ENCODE measurements around the gene RAI14.

- TF ChIP-seq, protein P1, sequence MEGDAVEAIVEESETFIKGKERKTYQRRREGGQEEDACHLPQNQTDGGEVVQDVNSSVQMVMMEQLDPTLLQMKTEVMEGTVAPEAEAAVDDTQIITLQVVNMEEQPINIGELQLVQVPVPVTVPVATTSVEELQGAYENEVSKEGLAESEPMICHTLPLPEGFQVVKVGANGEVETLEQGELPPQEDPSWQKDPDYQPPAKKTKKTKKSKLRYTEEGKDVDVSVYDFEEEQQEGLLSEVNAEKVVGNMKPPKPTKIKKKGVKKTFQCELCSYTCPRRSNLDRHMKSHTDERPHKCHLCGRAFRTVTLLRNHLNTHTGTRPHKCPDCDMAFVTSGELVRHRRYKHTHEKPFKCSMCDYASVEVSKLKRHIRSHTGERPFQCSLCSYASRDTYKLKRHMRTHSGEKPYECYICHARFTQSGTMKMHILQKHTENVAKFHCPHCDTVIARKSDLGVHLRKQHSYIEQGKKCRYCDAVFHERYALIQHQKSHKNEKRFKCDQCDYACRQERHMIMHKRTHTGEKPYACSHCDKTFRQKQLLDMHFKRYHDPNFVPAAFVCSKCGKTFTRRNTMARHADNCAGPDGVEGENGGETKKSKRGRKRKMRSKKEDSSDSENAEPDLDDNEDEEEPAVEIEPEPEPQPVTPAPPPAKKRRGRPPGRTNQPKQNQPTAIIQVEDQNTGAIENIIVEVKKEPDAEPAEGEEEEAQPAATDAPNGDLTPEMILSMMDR (IDR thresholded peaks at IDR 0.05; ENCODE audit: insufficient read depth, low read depth, low read length): no peak
- no peak for TF ChIP-seq EZH2 (IDR thresholded peaks at IDR 0.05; ENCODE audit: insufficient read depth, low read length)
Measured at GRCh38 chr5:34774139-34774538, 118.0 kb downstream of the RAI14 start.

All from astrocyte (in vitro differentiated cells and primary cell).